Measurements from ENCODE around the gene BRMS1.
"Not testable (repeated sequence)": the region's sequence is repeated elsewhere in the genome, so short reads cannot be mapped to it uniquely, and the experiment has no call there.

The BRMS1 gene

DNA sequence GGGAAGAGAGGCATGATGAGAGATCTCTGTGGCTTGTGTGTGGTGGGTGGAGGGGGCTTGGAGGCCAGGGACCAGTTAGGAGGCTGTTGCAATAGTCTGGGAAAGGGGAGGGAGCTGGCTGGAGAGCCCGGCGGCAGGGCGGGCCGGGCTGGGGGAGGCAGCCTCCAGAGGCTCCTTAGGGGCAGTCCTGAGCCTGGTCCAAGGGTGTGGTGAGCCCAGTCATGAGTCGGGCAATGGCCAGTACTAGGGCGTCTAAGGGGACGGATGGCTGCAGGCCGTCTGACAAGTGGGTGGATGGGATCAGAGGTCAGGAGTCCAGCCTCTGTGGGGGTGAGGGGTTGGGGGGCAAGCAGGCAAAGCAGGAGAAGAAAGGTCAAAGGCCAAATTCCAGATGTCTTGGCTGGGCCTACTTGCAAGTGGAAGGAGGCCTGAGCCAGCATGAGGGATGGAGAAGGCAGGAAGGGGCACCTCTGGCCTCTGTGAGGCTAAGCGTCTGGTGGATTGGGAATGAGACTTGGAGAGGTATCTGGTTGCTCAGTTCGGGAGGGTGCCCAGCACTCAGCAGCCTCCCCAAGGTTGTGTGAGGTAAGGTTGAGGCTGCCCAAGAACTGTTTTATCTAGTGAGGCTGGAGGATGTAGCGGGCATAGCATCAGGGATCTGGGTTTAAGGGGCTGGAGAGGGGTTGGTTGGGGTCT, 22.0 kb downstream of the BRMS1 start:
- DNase-seq (ENCODE audit: low spot score), result no peak

DNA sequence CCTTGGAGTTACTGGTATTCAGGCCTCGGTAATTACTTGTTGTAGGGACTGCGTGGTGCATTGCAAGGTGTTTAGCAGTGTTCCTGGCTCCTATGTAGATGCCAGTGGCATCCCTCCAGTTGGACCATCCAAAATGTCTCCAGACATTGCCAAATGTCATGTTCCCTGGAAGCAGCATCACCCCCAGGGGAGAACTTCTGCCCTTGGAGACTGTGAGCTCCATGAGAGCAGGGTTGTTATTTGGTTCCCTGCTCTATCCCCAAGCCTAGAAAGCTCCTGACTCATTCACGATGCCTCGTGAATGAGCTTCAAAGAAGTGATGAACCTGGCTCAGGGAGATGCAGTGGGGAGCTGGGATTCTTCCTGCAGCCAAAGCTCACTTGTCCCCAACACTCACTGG, 23.3 kb downstream of the BRMS1 start:
- DNase-seq (ENCODE audit: low spot score), result no peak

DNA sequence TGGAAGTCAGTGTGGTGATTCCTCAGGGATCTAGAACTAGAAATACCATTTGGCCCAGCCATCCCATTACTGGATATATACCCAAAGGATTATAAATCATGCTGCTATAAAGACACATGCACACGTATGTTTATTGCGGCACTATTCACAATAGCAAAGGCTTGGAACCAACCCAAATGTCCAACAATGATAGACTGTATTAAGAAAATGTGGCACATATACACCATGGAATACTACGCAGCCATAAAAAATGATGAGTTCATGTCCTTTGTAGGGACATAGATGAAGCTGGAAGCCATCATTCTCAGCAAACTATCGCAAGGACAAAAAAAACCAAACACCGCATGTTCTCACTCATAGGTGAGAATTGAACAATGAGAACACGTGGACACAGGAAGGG, 24.2 kb downstream of the BRMS1 start:
- DNase-seq (ENCODE audit: low spot score), result not testable (repeated sequence)

DNA sequence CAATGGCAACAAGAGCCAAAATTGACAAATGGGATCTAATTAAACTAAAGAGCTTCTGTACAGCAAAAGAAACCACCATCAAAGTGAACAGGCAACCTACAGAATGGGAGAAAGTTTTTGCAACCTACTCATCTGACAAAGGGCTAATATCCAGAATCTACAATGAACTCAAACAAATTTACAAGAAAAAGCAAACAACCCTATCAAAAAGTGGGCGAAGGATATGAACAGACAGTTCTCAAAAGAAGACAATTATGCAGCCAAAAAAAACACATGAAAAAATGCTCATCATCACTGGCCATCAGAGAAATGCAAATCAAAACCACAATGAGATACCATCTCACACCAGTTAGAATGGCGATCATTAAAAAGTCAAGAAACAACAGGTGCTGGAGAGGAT, 24.6 kb downstream of the BRMS1 start:
- DNase-seq (ENCODE audit: low spot score), result not testable (repeated sequence)

DNA sequence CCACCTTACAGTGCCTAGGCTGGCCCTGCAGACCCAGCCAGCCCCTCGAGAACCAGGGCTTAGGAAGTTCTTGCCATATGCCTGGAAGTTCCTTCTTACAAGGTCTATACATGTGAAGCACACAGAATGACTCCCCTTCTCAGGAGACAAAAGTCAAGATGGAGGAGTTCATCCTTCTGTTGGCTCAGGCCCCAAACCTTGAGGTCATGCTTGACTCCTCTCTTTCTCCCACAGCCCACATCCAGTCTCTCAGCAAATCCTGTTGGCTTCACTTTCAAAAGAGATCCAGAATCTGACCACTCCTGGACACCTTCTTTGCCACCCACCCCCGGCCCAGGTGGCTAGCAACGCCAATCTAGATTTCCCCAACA, 26.3 kb downstream of the BRMS1 start:
- no peak for DNase-seq (ENCODE audit: low spot score)

DNA sequence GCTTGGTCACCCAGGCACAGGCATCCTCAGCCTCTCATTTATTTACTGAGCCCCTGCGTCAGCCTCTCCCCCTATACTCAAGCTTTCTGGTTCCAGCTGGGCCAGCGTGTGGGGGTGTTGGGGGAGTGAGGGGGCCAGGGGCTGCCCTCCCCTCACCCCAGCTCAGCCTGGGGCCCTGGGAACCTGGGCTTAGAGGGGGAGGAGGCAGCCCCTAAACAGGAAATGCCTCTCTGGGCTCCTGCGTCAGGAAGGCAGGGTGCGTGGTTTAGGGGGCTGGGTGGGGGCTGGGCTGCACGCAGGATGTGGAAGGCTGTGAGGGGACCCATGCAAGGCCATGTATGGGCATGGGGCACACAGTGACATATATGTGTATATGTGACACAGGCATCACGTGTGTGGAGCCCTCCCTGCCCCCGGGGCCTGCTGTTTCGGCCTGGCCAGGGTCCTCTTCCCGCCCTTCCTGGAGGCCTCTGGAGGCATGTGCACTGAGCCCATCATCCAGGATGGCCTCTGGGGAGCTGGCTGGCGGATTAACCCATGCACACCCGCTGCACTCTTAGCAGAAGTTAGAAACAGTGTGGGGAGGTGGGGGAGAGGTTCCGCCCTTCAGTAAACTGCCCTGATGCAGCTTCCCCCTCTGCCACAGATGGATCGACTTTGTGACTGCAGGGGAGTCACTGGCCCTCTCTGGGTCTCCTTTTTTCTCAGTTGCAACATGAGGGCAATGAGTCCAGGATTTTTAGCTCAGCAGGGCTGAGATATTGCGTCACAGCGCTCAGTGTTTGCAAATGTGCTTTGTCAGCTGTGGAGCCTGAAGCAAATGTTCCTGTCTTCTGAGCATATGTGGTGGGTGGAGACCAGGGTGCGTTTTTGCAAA, 26.9 kb downstream of the BRMS1 start:
- no peak for DNase-seq (ENCODE audit: low spot score)

DNA sequence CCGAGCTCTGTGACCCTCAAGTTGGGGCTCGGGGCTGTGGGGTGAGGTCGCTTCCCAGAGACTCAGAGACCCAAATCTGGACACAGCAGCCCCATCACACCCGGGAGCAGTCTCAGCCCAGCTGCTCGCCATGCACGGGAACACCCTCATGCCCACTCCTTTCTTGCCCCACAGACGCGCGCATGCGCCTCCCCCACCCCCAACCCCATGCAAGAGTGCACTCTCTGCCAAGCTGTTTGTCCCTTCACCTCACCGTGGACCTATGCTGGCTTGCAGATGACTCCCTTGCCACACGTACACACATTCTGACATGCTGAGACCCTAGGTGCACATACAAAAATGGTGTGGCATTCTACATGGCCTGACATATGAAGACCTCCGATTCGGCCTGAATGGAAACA, 27.6 kb downstream of the BRMS1 start:
- DNase-seq (ENCODE audit: low spot score), result no peak

DNA sequence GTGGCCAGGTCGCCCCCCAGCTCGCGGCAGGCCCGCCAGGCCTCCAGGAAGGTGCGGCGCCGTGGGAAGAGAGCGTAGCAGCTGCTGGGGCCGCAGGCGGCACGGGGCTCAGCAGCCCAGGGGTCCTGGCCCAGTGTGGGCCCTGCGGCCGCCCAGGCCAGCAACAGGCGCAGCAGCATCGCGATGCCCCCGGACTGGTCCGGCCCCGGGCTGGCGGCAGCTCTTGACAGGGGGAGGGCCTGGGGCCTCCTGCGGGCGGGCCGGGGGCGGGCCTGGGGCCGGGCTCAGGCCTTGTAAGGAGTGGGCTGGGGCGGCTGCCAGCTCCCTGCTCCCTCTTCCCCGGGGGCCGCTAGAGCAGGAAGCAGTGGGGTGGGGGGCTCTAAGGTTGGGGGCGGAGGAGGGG, 28.1 kb downstream of the BRMS1 start, which contains the start of gene CD248:
CD248 (minus strand) TSS at position 196 of the 403 bp plus-strand sequence; CDS start at position 179, 17 bp downstream.
- DNase-seq (ENCODE audit: low spot score), result no peak

DNA sequence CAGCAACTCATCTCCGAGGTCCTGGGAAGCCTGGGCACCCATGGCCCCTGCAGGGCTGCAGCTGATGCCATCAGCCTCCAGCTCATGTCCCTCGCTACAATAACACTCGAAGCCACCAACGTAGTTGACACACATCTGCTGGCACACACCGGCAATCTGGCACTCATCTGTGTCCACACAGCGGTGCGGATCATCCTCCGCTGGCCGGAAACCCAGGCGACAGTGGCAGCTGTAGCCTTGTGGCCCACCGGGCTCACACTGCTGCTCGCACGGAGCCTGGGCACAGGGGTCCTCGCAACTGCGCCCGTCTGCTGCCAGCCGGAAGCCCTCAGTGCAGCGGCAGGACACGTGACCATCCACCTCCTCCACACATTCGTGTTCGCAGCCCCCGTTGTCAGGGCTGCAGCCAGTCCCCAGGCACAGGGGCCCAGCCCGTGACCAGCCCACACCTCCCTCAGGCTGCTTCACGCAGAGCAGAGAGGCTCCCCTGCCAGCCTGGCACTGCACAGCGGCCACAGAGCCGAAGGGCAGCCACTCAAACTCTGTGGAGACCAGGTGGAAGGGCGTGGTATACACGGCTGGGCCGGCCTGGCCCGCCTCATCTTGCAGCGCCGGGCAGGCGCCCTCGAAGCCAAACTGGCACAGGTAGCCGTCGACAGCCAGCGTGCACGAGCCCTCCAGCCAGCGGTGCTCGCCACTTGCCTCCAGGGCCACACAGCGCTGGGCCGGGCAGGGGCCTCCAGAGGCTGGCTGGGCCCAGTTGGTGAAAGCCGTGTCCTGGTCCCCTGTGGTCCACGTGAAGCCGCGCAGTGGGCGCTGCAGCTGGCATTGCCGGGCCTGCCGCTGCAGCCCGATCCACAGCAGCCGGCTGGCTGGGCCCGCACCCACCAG, 28.7 kb downstream of the BRMS1 start:
- DNase-seq (ENCODE audit: low spot score), result no peak

DNA sequence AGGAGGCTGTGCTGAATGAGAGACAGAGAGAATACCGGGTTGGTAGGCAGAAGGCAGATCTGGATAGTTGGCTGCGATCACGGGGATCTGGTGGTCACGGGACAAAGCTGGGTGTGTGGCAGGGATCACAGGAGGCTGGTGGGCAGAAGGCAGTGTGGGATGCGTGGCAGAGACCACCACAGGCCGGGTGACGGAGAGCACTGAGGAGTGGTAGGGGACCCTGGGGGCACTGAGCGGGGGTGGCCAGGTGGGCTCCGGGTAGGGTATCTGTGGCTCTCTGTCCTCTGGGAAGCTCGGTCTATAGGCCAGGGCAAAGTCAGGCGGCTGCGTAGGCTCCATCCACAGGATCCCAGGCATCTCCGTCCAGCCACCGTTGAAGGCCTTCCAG, 29.4 kb downstream of the BRMS1 start:
- no peak for DNase-seq (ENCODE audit: low spot score)

DNA sequence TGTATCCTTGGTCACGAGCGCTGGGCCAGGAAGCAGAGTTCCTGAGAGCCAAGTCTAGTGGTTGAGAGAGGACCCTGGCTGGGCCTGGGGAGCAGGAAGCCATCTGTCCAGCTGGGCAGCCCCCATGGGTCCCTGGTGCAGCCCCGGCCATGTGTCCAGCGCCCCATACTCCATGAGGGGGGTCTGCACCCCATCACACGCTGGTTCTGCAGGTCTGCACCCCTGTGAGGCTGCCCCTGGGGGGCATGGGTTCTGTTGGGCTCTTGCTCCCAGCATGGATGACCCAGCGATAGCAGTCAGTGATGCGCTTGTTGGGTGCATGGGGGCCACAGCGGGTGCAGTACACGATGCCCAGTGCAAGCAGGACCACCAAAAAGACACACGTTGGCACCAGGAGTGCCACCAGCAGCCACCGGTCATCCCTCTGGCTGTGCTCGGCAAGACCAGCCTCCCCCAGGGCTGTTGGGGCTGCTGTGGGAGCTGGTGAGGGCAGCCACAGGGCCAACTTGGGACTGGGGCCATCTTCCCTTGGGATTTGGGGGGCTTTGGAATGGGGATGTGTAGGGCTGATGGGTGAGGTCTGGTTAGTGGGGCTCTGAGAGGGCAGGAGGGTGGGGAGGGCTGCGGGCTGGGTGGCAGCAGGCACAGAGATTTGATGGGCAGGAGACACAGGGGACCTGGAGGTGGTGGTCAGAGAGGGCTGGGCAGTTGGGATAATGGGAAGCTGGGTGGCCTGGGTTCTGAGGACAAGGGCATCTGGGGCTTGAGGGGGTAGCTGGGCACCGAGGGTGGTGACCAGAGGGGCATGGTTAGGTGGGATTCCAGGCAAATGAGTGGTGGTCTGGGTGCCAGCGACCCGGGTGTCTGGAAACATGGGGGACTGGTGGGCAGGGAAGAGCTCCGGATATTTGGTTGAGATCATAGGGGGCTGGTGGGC, 30.1 kb downstream of the BRMS1 start:
- no peak for DNase-seq (ENCODE audit: low spot score)

DNA sequence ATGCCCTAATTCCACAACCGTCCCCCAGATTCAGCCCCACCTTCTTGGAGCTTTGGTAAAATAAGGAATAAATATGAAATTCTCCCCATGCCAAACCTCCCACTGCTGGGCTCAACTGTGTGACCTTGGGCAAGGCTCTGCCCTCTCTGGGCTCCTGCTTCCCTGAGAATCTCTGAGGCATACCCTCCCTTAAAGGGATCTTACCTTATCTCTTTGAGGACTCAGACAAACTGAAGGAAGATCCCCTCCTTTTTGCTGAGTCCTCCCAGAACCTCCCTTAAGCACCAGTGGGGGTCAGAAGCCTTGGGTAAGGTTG, 30.8 kb downstream of the BRMS1 start:
- no peak for DNase-seq (ENCODE audit: low spot score)

DNA sequence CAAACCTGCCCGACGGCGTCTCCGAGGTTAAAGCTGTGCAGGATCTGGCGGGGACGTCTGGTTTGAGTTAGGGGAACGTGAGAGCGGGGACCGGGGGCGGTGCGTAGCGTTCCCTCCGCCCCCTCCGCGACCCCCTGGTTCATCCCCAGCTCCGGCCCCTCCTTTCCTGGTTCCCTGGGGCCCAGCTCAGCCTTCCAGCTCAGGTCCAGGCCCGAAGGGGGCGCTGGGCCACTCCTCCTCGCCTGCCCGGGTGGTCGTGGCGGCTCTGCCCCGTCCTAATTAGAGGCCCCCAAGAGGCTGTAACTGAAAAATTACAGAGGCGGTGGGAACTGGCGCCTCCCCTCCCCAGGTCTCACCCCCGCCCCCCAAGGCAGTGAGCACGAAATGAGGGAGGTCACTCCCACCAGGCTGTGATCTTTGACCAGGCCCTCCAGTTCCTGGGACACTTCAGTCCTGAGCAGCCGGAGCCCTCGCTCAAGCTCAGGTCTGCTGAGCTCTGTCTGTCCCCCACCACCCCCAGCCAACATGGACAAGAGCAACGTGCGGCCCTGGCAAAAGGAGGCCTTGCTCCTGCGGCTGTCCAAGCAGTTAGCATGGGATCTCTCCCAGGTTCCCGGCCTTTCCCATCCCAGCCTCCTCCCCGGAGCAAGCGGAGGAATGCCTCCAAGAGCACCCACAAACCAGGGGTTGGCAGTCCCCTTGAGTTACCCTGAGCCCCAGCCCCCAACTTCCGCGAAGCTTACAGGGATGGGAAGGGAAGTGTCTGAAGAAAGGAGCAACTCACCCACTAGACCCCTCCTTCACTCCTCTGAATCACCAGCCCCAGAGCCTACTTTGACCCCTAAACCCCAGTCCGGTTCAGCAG, 31.4 kb downstream of the BRMS1 start:
- no peak for DNase-seq (ENCODE audit: low spot score)

DNA sequence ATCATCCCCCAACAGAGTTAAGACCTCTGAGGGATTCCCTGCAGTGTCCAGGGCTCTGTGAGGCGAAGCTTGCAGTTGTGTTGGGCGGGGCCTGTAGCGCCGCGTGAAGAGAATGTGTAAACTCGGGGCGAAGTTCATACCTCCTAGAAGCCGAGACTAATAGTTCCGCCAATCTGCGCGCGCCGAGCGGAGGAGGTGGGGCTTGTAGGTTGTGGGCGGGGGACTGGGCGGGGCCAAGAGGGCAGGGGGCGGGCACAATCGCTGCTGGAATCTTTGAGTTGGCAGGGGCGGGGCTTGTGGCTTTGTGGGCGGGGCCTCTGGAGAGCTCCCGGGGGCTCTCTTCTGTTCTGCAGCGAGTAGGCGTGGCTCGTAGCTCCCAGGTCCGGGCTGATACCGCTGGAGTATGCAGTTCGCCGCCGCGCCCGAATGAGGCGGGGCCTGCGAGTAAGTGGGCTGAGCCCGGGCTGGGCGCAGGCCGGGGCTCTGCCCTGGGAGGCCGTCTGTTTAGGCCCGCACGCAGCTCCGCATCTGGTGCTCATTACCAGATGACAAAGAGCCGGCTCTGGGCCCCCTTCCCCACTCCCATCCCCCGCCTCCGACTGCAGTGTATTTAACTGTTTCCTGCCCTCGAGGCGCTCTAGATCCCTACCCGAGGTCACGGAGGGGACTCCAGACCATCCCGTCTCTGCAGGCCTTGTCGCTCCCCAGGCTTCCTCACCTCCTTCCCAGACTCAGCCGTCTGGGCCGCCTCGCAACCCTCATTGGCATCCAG, 32.2 kb downstream of the BRMS1 start:
- DNase-seq (ENCODE audit: low spot score), result peak; percentile 96

DNA sequence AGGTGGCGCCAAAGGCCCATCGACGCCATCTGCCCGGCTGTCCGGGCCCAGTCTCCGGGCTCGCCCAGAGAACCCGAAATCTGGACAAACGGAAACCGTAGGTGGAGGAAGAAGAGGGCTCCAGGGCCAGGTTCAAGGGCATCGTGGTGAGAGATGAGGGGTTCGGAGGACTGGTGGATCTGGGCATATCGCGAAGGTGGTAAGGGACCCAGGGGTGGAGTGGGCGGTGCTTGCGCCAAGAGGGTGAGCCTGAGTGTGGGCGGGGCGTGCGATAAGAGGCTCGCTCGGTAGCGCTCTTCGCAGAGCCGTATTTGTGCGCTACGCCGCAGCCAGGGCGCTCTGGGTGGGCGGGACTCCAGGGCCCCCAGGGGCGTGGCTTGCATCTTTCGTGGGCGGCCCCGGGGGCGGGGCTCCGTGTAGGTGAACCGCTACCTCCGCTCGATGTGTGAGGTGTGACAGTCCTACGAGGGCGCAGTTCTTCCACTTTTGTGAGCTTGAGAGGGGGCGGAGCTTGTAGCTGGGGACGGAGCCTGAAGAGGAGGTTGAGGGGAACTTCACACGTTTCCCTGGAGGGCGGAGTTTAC, 32.8 kb downstream of the BRMS1 start:
- DNase-seq (ENCODE audit: low spot score), result peak; percentile 95

DNA sequence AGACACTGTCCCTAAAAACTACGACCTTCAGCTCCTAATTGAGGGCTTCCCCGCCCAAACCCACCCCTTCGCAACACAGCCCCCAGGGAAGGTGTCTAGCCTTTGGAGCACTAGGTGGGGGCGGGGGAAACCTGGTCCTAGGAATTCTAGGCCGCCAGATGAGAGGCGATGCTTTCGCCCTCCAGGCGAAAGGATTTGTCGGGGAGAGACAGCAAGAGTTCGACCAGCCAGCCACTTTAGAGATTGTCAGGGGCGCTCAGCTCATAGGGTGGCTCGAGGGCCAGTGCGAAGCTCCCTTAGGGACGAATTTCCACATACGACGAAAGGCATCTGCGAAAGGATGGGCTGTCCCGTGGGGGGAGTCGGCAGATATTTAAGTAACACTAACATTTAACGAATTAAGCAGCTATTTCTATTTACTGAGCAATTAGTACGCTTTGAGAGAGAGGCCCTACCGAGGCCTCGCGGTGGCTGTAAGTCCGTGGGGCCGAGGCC, 33.4 kb downstream of the BRMS1 start:
- DNase-seq (ENCODE audit: low spot score), result no peak

DNA sequence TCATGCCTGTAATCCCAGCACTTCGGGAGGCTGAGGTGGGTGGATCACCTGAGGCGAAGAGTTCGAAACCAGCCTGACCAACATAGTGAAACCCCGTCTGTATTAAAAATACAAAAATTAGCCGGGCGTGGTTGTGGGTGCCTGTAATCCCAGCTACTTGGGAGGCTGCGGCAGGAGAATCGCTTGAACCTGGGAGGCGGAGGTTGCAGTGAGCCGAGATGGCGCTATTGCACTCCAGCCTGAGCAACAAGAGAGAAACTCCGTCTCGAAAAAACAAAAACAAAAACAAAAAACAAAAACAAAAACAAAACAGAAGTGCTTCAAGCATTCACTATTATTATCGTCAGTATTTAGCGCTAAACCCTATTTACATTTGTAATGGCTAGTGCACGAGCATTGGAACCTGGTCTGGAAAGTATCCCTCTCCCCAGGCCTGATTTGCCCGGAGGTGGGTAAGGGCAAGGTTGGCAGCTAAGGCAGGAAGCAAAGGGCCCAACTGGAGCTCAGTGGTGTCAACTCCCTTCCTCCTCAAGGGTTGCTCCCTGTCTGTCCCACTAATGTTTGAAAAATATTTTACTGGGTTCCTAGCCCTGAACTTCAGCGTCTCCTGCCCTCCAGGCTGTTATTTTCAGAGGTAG, 34.0 kb downstream of the BRMS1 start:
- DNase-seq (ENCODE audit: low spot score), result not testable (repeated sequence)

DNA sequence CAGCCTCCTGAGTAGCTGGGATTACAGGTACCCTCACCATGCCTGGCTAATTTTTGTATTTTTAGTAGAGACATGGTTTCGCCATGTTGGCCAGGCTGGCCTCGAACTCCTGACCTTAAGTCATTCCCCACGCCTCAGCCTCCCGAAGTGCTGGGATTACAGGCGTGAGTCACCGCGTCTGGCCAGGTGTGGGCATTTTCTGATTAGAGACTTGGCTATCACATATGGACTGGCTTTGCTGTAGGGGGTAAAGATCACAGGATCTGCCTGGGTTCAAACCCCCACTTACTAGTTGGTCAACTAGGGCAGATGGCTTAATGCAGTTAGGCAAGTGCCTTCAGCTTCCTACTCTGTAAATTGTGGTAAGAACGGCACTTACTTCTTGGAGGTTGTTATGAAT, 34.6 kb downstream of the BRMS1 start:
- no peak for DNase-seq (ENCODE audit: low spot score)

DNA sequence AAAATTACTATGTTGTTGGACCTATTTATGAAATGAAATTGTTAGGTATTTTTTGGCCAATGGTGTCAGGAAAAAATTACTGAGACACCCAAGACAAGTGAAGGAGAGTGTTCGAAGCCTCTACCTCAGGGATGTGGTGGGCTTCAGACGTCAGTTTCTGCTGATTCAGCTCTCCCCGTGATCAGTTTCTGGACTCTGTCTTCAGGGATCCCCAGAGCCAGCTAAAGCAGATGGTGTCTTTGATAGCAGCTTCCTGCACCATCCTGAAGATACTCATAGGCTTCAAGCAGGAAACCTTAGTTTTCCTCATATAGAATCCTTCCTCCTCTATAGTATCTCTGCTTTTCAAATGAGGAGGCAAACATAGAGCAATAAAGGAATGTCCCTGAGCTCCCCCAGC, 35.4 kb downstream of the BRMS1 start:
- no peak for DNase-seq (ENCODE audit: low spot score)
